K562 (cell line): ENCODE data around the gene AGPAT4. TPM values are rescaled to one million over a fixed set of nuclear protein-coding genes. Genes with fewer than 3 reads are reported as not detected.

Experiments used
- ATAC-seq: fragments of 200-7000 bp; cut with Tn5 transposase; 3 replicates; pipeline ENCODE4 v1.9.1; 2020; ENCODE audit warnings: moderate library complexity
- BruUV-seq: library from RNA; stranded (reverse); fragments of 400-500 nt; replicated peaks from 2 replicates; lab custom pipeline; 2021; lab: Mats Ljungman, UMichigan
- CTCF ChIA-PET: fragments of 300-600 bp; formaldehyde crosslinking; extraction: SDS; loops from one replicate; lab custom pipeline; 2021; ENCODE audit warnings: low intra/inter-chr PET ratio; lab: Yijun Ruan, JAX
- POLR2A ChIA-PET: fragments of 300-600, 350-650 bp; sonication (Branson Sonifier 250); formaldehyde crosslinking; extraction: SDS; loops from one replicate; lab custom pipeline; 2021; ENCODE audit warnings: antibody characterized with exemption, inconsistent platforms; lab: Yijun Ruan, JAX
- DNase-seq, 4 experiments: peaks; one replicate each; pipeline versions ENCODE4 v3.0.0 to v3.0.0-alpha.2; 2011 to 2018; ENCODE audit warnings: low spot score in 3 of 4, mixed read lengths in 3 of 4; ENCODE audit errors: extremely low read depth in 1 of 4
- FAIRE-seq: peaks from 2 replicates; lab custom pipeline; 2011; peaks lifted over from hg19 to GRCh38; lab: Jason Lieb, UNC
- H2AFZ ChIP-seq: 2 replicates; pipeline ENCODE4 v1.6.0; 2011; ENCODE audit warnings: low read depth, low read length, control low read depth, inconsistent platforms
- H3K27ac ChIP-seq: fragments of 200-600 bp; 3 replicates; pipeline ENCODE4 v1.8.0; 2011; ENCODE audit warnings: low read depth, mild to moderate bottlenecking, control low read depth, inconsistent platforms, low read length, moderate library complexity, mixed read lengths; ENCODE audit errors: extremely low read depth
- H3K27me3 ChIP-seq, 2 experiments: fragments of 300-600 bp in 1 of 2; 2 replicates in 1 of 2; 3 replicates in 1 of 2; pipeline versions ENCODE4 v1.6.0 to v1.8.0; 2011; ENCODE audit warnings: inconsistent platforms in 2 of 2, low read length in 2 of 2, mild to moderate bottlenecking in 1 of 2, mixed read lengths in 1 of 2, moderate library complexity in 1 of 2; ENCODE audit not compliant: control insufficient read depth in 2 of 2, insufficient read depth in 2 of 2
- H3K36me3 ChIP-seq: fragments of 300-600 bp; 3 replicates; pipeline ENCODE4 v1.8.0; 2011; ENCODE audit warnings: mild to moderate bottlenecking, low read length, inconsistent platforms; ENCODE audit not compliant: control insufficient read depth, insufficient read depth
- H3K4me1 ChIP-seq, 2 experiments: fragments of 200-600 bp in 1 of 2; replicated peaks in 1 of 2; 2 replicates in 1 of 2; 3 replicates in 1 of 2; pipeline versions ENCODE4 v1.5.1 to v1.8.0; 2011; ENCODE audit warnings: inconsistent platforms in 2 of 2, low read length in 2 of 2, mild to moderate bottlenecking in 1 of 2, mixed read lengths in 1 of 2, moderate library complexity in 1 of 2; ENCODE audit not compliant: control insufficient read depth in 2 of 2, insufficient read depth in 2 of 2
- H3K4me2 ChIP-seq: 2 replicates; pipeline ENCODE4 v1.6.1; 2011; ENCODE audit warnings: low read length, control low read depth, inconsistent platforms, mixed read lengths; ENCODE audit not compliant: insufficient read depth
- H3K4me3 ChIP-seq: fragments of 200-600 bp; sonication (generic), shearing (Covaris generic); 2 replicates; pipeline ENCODE4 v1.5.1; 2016; ENCODE audit warnings: control low read depth, inconsistent platforms
- H3K79me2 ChIP-seq: fragments of 200-600 bp; 3 replicates; pipeline ENCODE4 v1.8.0; 2011; ENCODE audit warnings: low read length, inconsistent platforms; ENCODE audit not compliant: control insufficient read depth, insufficient read depth
- H3K9ac ChIP-seq, 2 experiments: 2 replicates each; pipeline versions ENCODE4 v1.6.0 to v1.6.1; 2011; ENCODE audit warnings: low read depth in 2 of 2, low read length in 2 of 2, control low read depth in 1 of 2, inconsistent platforms in 1 of 2, mild to moderate bottlenecking in 1 of 2, mixed read lengths in 1 of 2; ENCODE audit not compliant: insufficient read depth in 1 of 2
- H3K9me1 ChIP-seq: one replicate; pipeline ENCODE4 v1.6.0; 2011; ENCODE audit warnings: inconsistent platforms, mild to moderate bottlenecking, low read length, moderate library complexity; ENCODE audit not compliant: control insufficient read depth, insufficient read depth
- H3K9me3 ChIP-seq: replicated peaks from 2 replicates; pipeline ENCODE4 v1.5.1; 2011; ENCODE audit warnings: low read depth, low read length, inconsistent platforms; ENCODE audit not compliant: control insufficient read depth, insufficient read depth
- H4K20me1 ChIP-seq: replicated peaks from 2 replicates; pipeline ENCODE4 v1.6.1; 2011; ENCODE audit warnings: low read length, inconsistent platforms, mixed read lengths; ENCODE audit not compliant: control insufficient read depth, insufficient read depth
- ERF ChIP-seq: fragments of 450-650 bp; formaldehyde crosslinking; IDR thresholded peaks from 2 replicates; pipeline ENCODE4 v1.4.0; 2020; ENCODE audit warnings: mild to moderate bottlenecking, mixed read lengths
- GATAD2A ChIP-seq: fragments of 450-650 bp; IDR thresholded peaks from 2 replicates; pipeline ENCODE4 v1.6.1; 2017
- RAD21 ChIP-seq, 2 experiments: fragments of 250-450 bp in 1 of 2; fragments of 450-650 bp in 1 of 2; sonication (Bioruptor Pico) in 1 of 2; formaldehyde crosslinking in 1 of 2; IDR thresholded peaks in 1 of 2; conservative IDR thresholded peaks in 1 of 2; 2 replicates each; pipeline versions ENCODE4 v1.4.0 to v1.8.0; 2020 to 2022; ENCODE audit warnings: mild to moderate bottlenecking in 2 of 2, moderate library complexity in 1 of 2
- WGBS: fragments of 100-300 bp; shearing (Covaris generic); methylation state at CpG from one replicate; pipeline ENCODE4 v1.1.6; 2016; ENCODE audit warnings: low coverage, mixed read lengths; ENCODE audit not compliant: insufficient coverage; ENCODE audit errors: missing lambda C conversion rate; 5-methylcytosine and 5-hydroxymethylcytosine counted together
- in situ Hi-C: fragments of 300-500 bp; cut with MboI; formaldehyde crosslinking; loops from 4 replicates; pipeline ENCODE4 v1.15.0; 2018; ENCODE audit warnings: inconsistent platforms, mixed read lengths
- intact Hi-C: fragments of 100-400 bp; cut with micrococcal nuclease; formaldehyde crosslinking; loops from 2 replicates; pipeline ENCODE4 v1.14.2; 2022
- polyA plus RNA-seq, 8 experiments: library from polyadenylated mRNA; depleted of rRNA in 4 of 8; stranded (reverse) in 5 of 8; unstranded in 3 of 8; fragments of >200 nt; fragmentation: Nextera tagmentation in 2 of 8; fragmentation: Illumina TruSeq in 1 of 8; extraction: Ambion mirVana in 2 of 8; extraction: Trizol in 1 of 8; gene quantifications; 2 replicates each; pipeline versions ENCODE4 v1.2.1 to v1.2.3, GENCODE V29; 2011 to 2014; ENCODE audit warnings: inconsistent platforms in 1 of 8, missing spikeins in 1 of 8
- total RNA-seq, 7 experiments: library from RNA; depleted of rRNA in 6 of 7; stranded (reverse); fragments of >200 nt in 6 of 7; fragmentation: Illumina TruSeq in 2 of 7; extraction: Trizol in 2 of 7; gene quantifications; 2 replicates each; pipeline versions ENCODE4 v1.2.1 to v1.2.3, GENCODE V29; 2011 to 2021; ENCODE audit warnings: low replicate concordance in 1 of 7
- TF ChIP-seq, protein P1 (sequence below), 2 experiments: fragments of 450-650 bp; formaldehyde crosslinking in 1 of 2; IDR thresholded peaks; 2 replicates each; pipeline versions ENCODE4 v1.4.0 to v1.6.1; 2014 to 2020; ENCODE audit warnings: mild to moderate bottlenecking in 2 of 2, borderline replicate concordance in 1 of 2, low read depth in 1 of 2

Gene AGPAT4
- total and polyA plus RNA-seq, 9 of the 15 experiments (the other 6 are each of a cell fraction or from before 2014, with no cell fraction given), result 2.2 to 15.0 (median 5.7) TPM

DNA sequence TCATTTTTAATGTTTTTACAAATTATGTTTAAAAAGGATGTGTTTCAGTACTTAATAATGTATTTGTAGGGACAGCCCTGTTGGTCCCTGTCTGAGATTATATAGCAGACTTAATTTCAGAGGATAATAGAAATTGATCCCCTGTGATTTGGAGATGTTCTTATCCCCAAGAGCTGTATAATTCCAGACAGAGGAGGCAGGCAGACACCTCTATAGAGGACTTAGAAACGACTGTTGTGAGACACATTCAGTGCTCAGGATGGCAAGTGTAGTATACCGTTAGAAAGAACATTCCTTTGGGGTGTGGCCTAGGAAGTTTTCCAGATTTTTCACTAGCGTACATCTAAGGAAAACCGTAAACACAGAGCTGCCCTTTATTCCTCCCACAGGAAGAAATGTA lies 164.5 kb downstream of the AGPAT4 start:
- no peak overlapping the region for H3K4me2 ChIP-seq
- H3K4me3 ChIP-seq, result no peak overlapping the region
- no peaks in the 10 kb centered on the region for H3K4me1 ChIP-seq
- 87% methylated on average over 4 of the region's 4 CpGs for whole genome bisulfite sequencing
- H2AFZ ChIP-seq, result no peak overlapping the region
- H3K9ac ChIP-seq, result no peak overlapping the region
- H3K9me3 ChIP-seq, result no peaks in the 10 kb centered on the region
- no peaks in the 10 kb centered on the region for H3K9me1 ChIP-seq
- FAIRE-seq, result no peak
- in situ Hi-C loops, result no loop called here
- POLR2A ChIA-PET, result interaction anchor here (0.5 kb wide), 1 partner anchor 739 kb away, joined by 3 read pairs; no protein-coding TSS in a partner anchor
- H3K27ac ChIP-seq, result no peak overlapping the region
- H3K79me2 ChIP-seq, result no peaks in the 10 kb centered on the region
- intact Hi-C loops, result no loop called here
- no peaks in the 10 kb centered on the region for H3K27me3 ChIP-seq
- peaks cover 94% of the 10 kb centered on the region for H3K36me3 ChIP-seq
- H4K20me1 ChIP-seq, result no peaks in the 10 kb centered on the region
- no peak for DNase-seq
- no peak for TF ChIP-seq ERF (CRISPR knock-in tag)
- TF ChIP-seq, all 486 proteins: peak for 0
- CTCF ChIA-PET, result no interaction called here
- ATAC-seq, result no peak
- no TSS peak for BruUV-seq

DNA sequence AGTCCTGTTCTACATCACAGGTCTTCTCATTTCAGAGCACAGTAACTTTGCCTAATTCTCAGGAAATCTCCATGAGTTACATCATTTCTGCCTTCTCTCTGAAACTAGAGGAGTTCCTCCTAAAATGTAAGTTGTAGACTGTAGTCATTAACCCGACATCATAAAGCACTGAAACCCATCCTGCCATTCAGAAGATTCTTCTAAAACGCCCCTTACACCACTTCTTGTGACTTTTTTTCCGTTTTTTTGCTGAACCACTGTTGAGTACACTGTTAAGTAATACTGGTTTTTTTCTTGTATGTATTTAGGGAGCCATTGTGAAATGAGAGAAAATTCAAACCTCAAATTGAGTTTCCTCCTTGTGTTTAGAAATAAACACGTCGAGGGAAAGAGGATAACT lies 164.9 kb downstream of the AGPAT4 start:
- H3K79me2 ChIP-seq, result no peaks in the 10 kb centered on the region
- no peaks in the 10 kb centered on the region for H4K20me1 ChIP-seq
- FAIRE-seq, result no peak
- H3K9me1 ChIP-seq, result no peaks in the 10 kb centered on the region
- H3K9me3 ChIP-seq, result no peaks in the 10 kb centered on the region
- H3K4me2 ChIP-seq, result no peak overlapping the region
- no peaks in the 10 kb centered on the region for H3K27me3 ChIP-seq
- intact Hi-C loops, result no loop called here
- ATAC-seq, result no peak
- TF ChIP-seq, protein P1, sequence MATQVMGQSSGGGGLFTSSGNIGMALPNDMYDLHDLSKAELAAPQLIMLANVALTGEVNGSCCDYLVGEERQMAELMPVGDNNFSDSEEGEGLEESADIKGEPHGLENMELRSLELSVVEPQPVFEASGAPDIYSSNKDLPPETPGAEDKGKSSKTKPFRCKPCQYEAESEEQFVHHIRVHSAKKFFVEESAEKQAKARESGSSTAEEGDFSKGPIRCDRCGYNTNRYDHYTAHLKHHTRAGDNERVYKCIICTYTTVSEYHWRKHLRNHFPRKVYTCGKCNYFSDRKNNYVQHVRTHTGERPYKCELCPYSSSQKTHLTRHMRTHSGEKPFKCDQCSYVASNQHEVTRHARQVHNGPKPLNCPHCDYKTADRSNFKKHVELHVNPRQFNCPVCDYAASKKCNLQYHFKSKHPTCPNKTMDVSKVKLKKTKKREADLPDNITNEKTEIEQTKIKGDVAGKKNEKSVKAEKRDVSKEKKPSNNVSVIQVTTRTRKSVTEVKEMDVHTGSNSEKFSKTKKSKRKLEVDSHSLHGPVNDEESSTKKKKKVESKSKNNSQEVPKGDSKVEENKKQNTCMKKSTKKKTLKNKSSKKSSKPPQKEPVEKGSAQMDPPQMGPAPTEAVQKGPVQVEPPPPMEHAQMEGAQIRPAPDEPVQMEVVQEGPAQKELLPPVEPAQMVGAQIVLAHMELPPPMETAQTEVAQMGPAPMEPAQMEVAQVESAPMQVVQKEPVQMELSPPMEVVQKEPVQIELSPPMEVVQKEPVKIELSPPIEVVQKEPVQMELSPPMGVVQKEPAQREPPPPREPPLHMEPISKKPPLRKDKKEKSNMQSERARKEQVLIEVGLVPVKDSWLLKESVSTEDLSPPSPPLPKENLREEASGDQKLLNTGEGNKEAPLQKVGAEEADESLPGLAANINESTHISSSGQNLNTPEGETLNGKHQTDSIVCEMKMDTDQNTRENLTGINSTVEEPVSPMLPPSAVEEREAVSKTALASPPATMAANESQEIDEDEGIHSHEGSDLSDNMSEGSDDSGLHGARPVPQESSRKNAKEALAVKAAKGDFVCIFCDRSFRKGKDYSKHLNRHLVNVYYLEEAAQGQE (IDR thresholded peaks at IDR 0.05; ENCODE audit: borderline replicate concordance), result 0 out of 2 replicates have a peak, but pooled peaks have one; percentile 2
- TF ChIP-seq, protein P1 (CRISPR knock-in tag; IDR thresholded peaks at IDR 0.05; ENCODE audit: low read depth), result no peak
- TF ChIP-seq RAD21 (CRISPR knock-in tag; conservative IDR thresholded peaks at IDR 0.05 in 1 of 2, IDR thresholded peaks at IDR 0.05 in 1 of 2) (0 out of 4 replicates have a peak, but pooled peaks of 1 of the 2 experiments have one; percentile 3), GATAD2A (no peak)
- TF ChIP-seq, all 486 proteins: peak for 2
- Histone ChIP-seq H3K27ac (no peak overlapping the region), H2AFZ (no peak overlapping the region), H3K9ac (no peak overlapping the region), H3K36me3 (peaks cover 91% of the 10 kb centered on the region), H3K4me3 (no peak overlapping the region), H3K4me1 (no peaks in the 10 kb centered on the region)
- no TSS peak for BruUV-seq
- CTCF ChIA-PET, result no interaction called here
- in situ Hi-C loops, result no loop called here
- WGBS, result 80% methylated on average over 5 of the region's 5 CpGs
- POLR2A ChIA-PET, result interaction anchor here (0.5 kb wide), 1 partner anchor 740 kb away, joined by 3 read pairs; no protein-coding TSS in a partner anchor
- DNase-seq, result no peak
